Activated CD8-positive, alpha-beta memory T cell treated with anti-CD3 and anti-CD28 coated beads for 1 hour (primary cell): ENCODE data around the gene CLDN6.
"Not testable (repeated sequence)": the region's sequence is repeated elsewhere in the genome, so short reads cannot be mapped to it uniquely, and the experiment has no call there.

Source experiments
- DNase-seq, 2 donors: peaks; one replicate each; pipeline ENCODE4 v3.0.0-alpha.2; 2020; ENCODE audit warnings: low read depth in 1 of 2; ENCODE audit errors: extremely low read depth in 1 of 2

CLDN6 gene

GRCh38 chr16:3017794-3018506 lies at the start of gene CLDN6:
Gene CLDN6, minus strand, starts transcription at chr16:3018183. Its CDS starts 2,162 bp downstream, at chr16:3016021.
- DNase-seq, result no peak

DNA sequence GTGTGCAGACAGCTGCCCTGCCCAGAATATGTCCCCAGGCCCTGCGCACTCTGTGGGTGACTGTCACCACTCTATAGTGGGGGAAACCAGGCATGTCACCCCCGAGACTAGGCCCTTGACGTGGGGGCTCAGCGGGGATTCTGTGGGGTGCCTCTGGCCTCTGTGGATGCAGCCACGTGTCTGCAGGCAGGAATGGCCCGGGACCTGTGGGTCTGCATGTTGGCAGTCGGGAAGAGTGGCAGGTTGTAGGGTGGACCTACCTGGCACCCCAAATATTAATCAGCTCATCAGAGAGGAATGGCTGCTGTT lies 48.4 kb upstream of the CLDN6 start:
- DNase-seq, result no peak

DNA sequence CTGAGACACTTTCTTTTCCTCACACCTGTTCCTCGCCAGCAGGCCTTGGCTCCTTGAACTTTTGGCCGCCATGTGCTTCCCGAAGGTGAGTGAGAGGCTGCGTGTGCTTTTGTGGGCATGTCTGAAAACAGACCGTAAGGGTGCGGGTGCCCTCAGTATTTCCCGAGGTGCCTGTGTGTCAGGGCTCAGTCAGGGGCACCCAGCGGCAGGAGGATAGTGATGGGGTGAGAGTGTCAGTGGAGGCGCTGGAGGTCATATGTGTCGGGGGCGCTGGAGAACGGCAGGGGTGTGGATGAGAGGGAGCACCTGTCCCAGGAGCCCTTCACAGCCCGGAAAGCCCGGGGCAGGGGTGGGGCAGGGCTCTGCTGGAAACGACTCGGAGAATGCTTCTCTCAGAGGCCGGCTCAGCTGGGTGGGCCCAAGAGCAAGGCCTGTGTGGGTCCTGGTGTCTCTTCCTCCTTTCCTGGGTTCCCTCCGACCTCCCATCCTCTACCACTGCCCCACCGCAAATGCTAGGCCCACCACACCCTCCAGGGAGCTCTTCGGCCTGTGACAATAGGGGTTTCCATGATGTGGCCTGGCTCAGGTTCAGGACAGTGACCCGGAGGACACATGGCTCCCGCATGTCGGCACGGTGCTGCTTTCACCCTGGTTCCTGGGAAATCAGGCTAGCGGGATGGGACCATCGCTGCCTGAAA lies 47.9 kb upstream of the CLDN6 start:
- no peak for DNase-seq

- peak; percentile 36 to 51 for DNase-seq
These were observed 47.2 kb upstream of the CLDN6 start, which contains the start of gene IL32 for GRCh38 chr16:3065069-3065741. Gene IL32, plus strand, starts transcription at chr16:3065640. Its CDS starts 172 bp downstream, at chr16:3065812.

DNA sequence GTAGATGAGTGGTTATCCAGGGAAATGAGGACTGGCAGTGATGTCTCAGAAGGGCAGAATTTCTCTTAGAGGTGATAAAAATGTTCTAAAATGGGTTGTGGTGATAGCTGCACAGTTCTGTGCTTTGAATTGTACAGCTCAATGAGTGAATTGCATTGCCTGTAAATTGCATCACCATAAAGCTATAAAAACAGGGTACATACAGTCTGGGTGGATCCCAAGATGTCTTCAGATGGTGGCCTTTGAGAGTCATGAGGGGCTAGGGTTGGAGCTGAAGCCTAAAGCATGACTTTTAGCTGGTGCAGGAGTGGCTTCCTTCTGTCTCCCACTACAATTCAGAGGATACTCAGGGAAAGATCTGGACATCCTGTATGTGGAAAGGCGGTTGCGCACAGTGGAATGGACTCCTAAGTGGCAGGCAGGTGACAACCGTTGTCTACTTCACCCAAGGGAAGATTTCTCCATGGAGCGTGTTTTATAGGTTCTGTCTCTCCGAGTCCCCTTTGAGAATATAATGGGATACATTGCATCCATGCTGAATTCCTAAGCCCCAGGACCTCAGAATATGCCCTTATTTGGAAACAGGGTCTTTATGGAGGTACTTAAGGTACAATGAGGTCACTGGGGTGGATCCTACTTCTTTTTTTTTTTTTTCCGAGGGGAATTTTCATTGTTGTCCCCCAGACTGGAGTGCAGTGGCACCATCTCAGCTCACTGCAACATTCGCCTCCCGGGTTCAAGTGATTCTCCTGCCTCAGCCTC lies 45.8 kb upstream of the CLDN6 start:
- DNase-seq, result no peak

DNA sequence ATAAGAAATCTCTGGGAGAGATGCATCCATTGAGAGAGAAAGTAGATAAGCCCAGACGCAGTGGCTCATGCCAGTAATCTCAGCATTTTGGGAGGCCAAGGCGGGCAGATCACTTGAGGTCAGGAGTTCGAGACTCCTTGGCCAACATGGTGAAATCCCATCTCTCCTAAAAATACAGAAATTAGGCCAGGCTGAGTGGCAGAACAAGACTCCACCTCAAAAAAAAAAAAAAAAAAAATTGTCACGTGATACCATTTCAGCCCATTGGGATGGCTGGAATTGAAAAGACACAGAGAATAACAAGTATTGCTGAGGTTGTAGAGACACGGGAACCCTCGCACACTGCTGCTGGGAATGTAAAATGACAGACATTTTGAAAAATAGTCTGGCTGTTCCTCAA lies 44.6 kb upstream of the CLDN6 start:
- no peak for DNase-seq

GRCh38 chr16:3060339-3061127 lies 42.5 kb upstream of the CLDN6 start:
- no peak for DNase-seq

DNA sequence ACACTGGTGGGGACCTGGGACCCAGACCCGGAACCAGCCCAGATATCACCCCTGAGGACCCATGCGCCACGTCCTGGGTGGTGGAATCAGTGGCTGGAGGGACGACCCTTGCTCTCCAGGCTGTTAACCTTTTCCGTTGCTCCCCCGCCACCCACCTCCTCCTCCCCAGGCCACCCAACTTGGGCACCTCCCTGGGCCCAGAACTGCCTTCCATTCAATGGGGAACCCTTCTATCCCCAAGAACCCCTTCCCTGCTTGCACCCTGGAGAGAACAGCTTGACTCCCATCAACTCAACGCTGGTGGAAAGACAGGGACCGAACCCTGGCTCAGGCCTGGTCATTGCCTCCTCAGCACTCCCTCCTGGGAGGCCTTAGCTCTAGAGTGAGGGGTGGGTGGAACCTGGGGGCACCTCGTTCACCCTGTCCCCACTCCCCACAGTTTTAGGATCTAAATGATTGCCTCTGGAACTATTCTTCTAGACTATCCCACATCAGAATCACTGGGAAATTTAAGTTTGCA lies 41.8 kb upstream of the CLDN6 start:
- DNase-seq, result no peak

DNA sequence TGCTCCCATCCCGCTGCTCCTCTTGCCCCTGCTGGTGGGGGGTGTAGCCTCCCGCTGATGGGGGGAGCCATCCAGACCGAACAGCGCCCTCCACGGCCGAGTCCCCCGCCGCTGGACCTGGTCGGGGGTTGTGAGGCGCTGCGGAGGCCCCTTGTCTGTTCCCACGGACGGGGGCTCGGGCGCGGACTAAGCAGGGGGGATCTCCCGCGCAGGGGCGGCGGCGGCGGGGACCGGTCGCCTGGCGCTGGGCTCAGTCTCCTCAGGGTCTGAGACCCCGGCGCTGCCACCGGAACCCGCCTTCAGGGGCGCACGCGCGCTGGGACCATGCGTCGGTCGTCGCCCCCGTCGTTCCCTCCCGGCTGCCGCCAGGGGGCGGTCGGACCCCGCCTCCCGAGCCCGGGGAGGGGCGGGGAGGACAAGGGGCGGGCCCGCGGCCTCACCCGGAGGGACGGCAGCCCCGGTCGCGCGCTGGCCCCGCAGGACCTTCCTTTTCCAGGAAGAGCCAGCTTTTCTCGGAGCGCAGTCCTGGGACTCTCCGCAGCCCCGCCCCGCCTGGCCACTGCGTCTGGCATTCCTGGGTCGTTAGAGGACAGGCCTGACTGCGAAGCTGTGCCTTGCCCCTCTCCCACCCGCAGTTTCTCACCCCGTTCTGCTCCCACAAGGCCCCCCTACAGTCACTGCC lies 41.2 kb upstream of the CLDN6 start:
- DNase-seq, result peak; percentile 52 to 84

- no peak for DNase-seq
These were observed 40.4 kb upstream of the CLDN6 start for GRCh38 chr16:3058139-3059030.

- DNase-seq, result no peak
These were observed 39.5 kb upstream of the CLDN6 start for GRCh38 chr16:3057181-3058138.

- DNase-seq, result no peak
These were observed 38.6 kb upstream of the CLDN6 start for GRCh38 chr16:3056336-3057180.

DNA sequence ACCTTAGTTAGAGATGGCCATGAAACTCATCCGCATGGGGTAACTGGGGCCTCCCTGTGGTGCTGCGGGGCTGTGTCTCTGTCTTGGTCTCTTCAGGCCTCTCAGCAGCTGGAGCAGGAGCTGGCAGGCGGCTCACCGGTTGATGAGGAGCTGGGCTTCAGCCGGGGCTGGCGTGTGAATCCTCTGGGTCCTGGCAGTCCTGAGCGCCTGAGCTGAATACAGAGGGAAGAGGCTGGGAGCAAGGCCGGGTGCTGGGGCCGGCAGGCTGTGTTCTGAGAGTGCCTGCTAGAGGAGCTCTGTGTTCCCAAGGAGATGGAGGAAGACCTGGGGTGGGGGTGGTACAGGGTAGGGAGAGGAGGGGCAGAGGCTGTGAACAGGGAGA lies 37.7 kb upstream of the CLDN6 start:
- not testable (repeated sequence) for DNase-seq

DNA sequence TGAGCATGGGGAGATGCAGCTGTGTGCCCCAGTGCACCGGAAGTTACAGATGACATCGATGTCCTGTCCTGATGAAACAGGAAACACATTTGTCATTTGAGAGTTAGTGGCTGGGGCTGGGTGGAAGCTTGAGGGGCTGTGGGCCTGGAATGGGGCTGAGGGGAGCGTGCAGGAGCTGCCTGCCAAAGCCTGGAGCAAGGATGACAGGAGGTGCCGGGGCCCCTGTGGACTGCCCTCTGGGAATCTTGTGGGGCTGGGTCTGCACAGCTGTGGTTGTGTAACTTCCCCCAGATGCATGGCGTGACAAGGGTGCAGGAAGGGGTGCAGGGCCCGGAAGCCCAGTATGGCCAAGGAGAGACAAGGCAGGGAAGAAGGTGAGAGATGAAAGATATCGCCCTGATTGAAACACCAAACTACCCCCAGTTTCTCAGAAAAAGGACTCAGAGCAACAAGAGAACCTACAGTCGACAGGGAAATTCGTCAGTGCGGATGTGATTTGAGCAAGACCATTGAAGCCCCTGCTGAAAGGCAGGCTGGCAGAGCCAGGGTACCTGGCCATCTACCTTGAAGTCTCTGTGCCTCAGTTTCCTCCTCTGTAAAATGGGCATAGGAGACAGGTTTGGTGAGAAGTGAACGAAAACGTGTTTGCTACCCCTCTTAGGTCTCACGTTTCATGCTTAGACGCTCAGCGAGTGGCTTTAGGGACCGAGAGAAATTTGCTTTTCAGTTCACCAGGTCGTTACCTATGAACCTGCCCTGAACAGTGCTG lies 37.2 kb upstream of the CLDN6 start:
- no peak for DNase-seq

GRCh38 chr16:3053330-3053710 lies 35.3 kb upstream of the CLDN6 start:
- DNase-seq, result not testable (repeated sequence)
